ENCODE data around the gene LRRC32.

GRCh38 chr11:76685831-76686230 lies 15.3 kb upstream of the LRRC32 start:
- TF ChIP-seq, protein P1, sequence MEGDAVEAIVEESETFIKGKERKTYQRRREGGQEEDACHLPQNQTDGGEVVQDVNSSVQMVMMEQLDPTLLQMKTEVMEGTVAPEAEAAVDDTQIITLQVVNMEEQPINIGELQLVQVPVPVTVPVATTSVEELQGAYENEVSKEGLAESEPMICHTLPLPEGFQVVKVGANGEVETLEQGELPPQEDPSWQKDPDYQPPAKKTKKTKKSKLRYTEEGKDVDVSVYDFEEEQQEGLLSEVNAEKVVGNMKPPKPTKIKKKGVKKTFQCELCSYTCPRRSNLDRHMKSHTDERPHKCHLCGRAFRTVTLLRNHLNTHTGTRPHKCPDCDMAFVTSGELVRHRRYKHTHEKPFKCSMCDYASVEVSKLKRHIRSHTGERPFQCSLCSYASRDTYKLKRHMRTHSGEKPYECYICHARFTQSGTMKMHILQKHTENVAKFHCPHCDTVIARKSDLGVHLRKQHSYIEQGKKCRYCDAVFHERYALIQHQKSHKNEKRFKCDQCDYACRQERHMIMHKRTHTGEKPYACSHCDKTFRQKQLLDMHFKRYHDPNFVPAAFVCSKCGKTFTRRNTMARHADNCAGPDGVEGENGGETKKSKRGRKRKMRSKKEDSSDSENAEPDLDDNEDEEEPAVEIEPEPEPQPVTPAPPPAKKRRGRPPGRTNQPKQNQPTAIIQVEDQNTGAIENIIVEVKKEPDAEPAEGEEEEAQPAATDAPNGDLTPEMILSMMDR (IDR thresholded peaks at IDR 0.05) = no peak
- no peak for TF ChIP-seq POLR2A (IDR thresholded peaks at IDR 0.05)

All from thyroid gland (tissue), 4 donors.